ENCODE measurements around the gene DOCK3.
"Not testable (repeated sequence)": the region's sequence is repeated elsewhere in the genome, so short reads cannot be mapped to it uniquely, and the experiment has no call there.

Gene DOCK3

GRCh38 chr3:51141573-51141972, 466.8 kb downstream of the DOCK3 start:
- DNase-seq, result no peak

DNA sequence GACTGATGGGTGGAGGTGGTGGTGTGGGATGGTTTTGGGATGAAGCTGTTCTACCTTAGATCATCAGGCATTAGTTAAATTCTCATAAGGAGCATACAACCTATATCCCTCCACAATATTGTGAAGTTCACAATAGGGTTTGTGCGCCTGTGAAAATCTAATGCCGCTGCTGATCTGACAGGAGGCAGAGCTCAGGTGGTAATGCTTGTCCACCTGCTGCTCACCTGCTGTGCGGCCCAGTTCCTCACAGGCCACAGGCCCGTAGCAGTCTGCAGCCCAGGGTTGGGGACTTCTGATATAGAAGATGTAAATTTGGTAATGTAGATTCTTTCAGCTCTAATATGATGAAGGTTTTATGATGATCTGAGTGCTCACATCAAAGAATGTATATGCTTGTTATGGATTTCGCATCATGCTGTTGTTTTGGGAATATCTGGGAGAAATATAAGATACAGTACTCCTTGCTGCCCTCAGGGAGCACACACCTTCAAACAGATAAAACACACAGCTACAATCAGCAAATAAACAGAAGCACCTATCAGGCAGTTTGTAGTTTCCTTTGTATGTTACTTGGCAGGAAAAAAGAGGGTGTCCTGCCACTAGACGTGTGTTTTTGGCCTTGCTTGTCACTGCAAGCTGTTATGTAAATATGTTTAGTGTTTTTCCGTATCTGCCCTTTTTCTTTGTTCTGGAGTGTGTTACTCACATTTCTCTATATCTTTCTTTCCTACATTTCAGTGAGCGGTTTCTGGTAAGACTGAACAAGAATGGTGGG, 471.3 kb downstream of the DOCK3 start:
- DNase-seq, result no peak

DNA sequence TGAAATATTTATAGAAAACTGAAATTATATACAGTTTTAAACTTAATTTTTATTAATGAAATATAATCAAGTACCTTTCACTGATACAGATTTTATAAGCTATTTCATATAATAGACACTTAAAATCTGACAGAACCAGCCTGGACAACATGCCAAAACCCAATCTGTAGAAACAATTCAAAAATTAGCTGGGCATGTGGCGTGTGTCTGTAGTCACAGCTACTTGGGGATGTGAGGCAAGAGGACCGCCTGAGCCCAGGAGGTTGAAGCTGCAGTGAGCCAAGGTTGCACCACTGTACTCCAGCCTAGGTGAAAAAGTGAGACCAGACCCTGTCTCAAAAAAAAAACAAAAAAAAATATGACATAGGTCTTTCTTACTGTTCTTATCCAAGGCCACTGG, 472.1 kb downstream of the DOCK3 start:
- no peak for DNase-seq

- no peak for DNase-seq
These were observed 481.4 kb downstream of the DOCK3 start for GRCh38 chr3:51156147-51156546.

- no peak for DNase-seq
These were observed 488.3 kb downstream of the DOCK3 start for GRCh38 chr3:51163051-51163450.

GRCh38 chr3:51173518-51174271, 499.0 kb downstream of the DOCK3 start:
- no peak for DNase-seq

- DNase-seq, result no peak
These were observed 502.2 kb downstream of the DOCK3 start for GRCh38 chr3:51176923-51177322.

- DNase-seq, result not testable (repeated sequence)
These were observed 511.7 kb downstream of the DOCK3 start for GRCh38 chr3:51186446-51186845.

- no peak for DNase-seq
These were observed 515.5 kb downstream of the DOCK3 start for GRCh38 chr3:51190199-51190598.

DNA sequence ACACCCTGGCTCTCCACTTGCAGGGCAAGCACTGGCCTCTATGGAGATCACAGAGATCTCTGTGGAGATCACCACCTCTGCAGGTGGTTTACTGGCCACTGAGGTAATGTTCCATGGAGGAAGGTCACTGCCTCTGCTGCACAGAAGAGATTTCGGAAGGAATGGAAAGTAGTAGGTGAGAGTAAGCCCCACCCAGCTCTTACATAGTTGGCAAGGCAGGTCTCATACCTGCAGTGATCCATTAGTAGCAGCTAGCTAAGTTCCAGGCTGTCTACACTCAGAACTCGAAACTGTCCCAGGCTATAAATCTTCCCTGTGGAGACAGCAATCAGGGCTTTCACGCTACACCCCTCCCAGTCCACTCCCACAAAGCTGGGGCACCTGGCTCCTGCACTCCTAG, 516.1 kb downstream of the DOCK3 start:
- DNase-seq, result no peak

DNA sequence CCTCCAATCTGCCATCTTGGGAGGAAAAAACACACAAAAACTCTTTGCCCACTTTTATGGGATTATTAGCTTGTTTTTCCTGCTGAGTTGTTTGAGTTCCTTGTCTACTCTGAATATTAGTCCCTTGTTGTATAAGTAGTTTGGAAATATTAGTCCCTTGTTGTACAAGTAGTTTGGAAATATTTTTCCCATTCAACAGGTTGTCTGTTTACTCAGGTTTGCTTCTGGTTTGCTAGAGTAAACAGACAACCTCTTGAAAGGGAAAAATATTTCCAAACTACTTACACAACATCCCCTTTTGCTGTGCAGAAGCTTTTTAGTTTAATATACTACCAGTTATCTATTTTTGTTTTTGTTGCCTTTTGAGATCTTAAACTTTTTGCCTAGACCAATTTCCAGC, 517.0 kb downstream of the DOCK3 start:
- DNase-seq, result no peak

DNA sequence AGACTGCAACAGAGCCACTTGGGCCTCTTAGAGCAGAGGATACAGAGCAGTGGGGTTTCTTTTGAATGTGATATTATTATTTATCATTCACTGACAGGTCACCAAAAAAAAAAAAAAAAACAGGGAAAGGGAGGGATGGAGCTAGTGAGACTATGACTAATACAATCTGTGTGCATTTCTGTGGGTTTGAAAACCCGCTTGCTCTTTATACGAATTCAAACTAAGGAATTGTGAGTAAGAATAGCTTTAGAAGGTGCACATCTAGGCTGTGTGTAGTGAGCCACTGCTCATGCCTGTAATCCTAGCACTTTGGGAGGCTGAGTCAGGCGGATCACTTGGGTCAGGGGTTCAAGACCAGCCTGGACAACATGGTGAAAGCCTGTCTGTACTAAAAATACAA, 523.8 kb downstream of the DOCK3 start:
- no peak for DNase-seq

- DNase-seq, result not testable (repeated sequence)
These were observed 524.6 kb downstream of the DOCK3 start for GRCh38 chr3:51199296-51199695.

DNA sequence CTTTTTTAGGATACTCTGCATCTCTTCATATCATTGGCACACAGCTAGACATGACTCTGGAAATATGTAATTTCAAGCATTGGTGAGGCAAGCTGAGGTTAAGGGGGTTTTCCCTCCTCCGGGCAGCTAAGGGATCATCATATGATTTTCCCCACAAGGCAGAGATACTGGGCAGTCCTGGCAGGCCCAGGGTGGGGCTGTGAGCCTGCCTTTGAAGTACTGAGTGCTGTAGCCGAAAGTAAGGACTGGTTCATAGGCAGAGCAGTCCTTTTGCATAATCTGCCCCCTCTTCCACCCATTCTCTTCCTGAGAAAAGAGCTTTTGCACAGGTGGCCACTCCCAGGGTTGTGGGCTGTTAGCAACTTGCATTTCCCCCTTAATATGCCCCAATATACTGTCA, 541.6 kb downstream of the DOCK3 start:
- DNase-seq, result no peak

DNA sequence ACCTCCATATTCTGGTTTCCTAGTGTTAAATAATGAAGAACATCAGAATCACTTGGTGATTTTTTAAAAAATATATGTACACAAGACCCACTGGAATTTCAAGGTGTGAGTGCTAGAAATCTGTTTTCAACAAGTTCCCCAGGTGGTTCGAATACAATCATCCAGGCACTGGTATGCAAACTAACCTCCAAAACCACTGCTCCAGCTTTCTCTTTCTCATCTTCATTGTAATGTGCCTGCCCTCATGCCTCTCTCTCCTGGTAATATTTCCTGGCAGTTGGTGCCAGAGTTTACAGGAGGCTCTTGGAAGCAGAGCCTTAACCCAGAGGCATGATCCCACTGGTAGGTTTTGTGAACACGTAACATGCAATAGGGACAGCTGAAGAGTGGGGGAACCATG, 547.2 kb downstream of the DOCK3 start:
- DNase-seq, result no peak

- DNase-seq, result no peak
These were observed 549.6 kb downstream of the DOCK3 start for GRCh38 chr3:51224283-51224682.

DNA sequence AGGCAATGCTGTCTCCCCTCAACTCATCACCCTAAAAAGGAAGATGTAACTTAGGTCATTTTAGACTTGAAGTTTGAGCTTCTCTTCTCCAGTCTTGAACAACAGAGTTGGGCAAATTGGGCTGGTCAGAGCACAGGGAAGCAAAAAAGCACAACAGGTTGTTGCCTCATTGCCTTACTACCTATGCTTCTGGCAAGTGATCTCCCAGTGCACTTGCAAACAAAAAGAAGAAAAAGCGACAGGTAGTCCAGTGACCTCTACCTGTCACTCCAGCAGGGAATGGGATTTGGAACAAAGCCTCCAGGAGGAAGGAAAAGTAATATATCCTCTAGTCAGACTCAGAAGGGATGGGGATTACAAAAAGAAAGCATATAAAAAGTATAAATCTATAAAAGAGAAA, 550.1 kb downstream of the DOCK3 start:
- no peak for DNase-seq

DNA sequence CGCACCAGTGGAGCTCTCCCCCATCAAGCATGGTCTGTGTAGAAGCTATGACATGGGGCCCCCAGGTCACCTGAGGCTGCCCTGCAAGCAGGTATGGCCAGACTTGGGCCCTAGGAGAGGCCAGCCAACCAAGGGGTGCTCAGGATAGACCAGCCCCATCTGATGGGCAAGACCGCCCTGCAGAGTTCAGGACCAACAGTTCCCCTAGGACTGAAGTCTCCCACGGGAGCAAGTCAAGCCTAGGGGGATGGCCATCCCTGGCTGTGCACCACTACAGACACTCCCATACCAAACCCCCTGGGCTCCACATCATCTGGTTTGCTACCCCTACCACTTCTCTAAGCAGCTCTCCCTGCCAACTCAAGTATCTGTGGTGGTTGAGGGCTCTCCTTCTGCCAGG, 568.2 kb downstream of the DOCK3 start:
- no peak for DNase-seq

GRCh38 chr3:51243924-51244323, 569.2 kb downstream of the DOCK3 start:
- no peak for DNase-seq

GRCh38 chr3:51245867-51246266, 571.1 kb downstream of the DOCK3 start:
- no peak for DNase-seq

DNA sequence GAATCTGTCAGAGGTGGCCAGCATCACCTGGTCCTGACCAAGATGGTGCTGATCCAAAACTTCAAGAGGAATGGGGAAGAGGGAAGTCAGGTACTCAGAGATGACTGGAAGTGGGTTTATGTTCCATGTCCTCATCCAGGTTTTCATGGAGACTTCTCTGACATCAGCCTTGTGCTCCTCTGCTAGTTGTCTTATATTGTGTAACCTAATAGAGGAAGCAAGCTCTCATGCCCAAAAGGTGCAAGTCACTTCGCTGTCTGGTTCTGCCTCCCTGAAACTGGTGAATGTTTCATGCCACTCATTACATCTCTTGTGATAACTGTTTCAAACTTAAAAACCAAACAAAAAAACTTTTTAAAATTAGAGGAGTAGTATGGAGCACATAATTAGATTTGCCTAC, 583.1 kb downstream of the DOCK3 start:
- DNase-seq, result no peak

- not testable (repeated sequence) for DNase-seq
These were observed 589.4 kb downstream of the DOCK3 start for GRCh38 chr3:51264166-51264565.

DNA sequence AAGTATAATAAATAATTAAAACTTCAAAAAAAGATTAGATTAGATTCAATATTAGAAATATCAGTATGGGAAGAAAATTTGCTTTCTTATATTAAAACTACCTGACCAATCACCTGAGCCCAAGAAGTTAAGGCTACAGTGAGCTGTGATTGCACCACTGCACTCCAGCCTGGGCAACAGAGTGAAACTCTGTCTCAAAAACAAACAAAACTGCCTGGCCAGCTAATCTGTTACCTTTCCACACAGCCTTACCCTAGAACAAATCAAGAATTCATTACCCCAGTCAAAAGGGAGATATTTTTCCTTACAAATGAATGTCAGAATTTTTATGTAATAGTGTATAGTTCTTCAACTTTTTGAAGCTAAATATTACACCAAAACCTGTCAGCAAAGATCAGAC, 593.4 kb downstream of the DOCK3 start:
- no peak for DNase-seq

GRCh38 chr3:51269466-51269865, 594.7 kb downstream of the DOCK3 start:
- no peak for DNase-seq

GRCh38 chr3:51270559-51270958, 595.8 kb downstream of the DOCK3 start:
- DNase-seq, result no peak
